Psoas muscle (tissue), 8 donors: ENCODE results near the gene PACRG. TPM values are rescaled to one million over a fixed set of nuclear protein-coding genes. Genes with fewer than 3 reads are reported as not detected.

ENCODE experiments used
- ATAC-seq, 4 donors: fragments of 200-7000 bp; cut with Tn5 transposase; one replicate each; pipeline ENCODE4 v1.9.1; 2020; ENCODE audit warnings: moderate library complexity in 3 of 4, mild to moderate bottlenecking in 2 of 4
- DNase-seq, 2 donors: peaks; one replicate each; pipeline ENCODE4 v3.0.0-alpha.2; 2020
- H3K27ac ChIP-seq: fragments of 200-600 bp; one replicate; pipeline ENCODE4 v1.8.0; 2022
- H3K27me3 ChIP-seq, 3 donors: fragments of 200-600 bp in 1 of 3; one replicate each; pipeline versions ENCODE4 v1.6.1 to v1.8.0; 2013 to 2022; ENCODE audit warnings: low read length in 2 of 3, mild to moderate bottlenecking in 2 of 3, moderate library complexity in 1 of 3; ENCODE audit not compliant: insufficient read depth in 3 of 3
- H3K36me3 ChIP-seq, 2 donors: fragments of 200-600 bp in 1 of 2; one replicate each; pipeline versions ENCODE4 v1.6.1 to v1.8.0; 2013 to 2022; ENCODE audit warnings: low read depth in 1 of 2, mild to moderate bottlenecking in 1 of 2, moderate library complexity in 1 of 2; ENCODE audit not compliant: insufficient read depth in 1 of 2
- H3K4me1 ChIP-seq: fragments of 200-600 bp; one replicate; pipeline ENCODE4 v1.8.0; 2022
- H3K4me3 ChIP-seq: fragments of 200-600 bp; one replicate; pipeline ENCODE4 v1.8.0; 2022; ENCODE audit warnings: mild to moderate bottlenecking
- H3K9me3 ChIP-seq: fragments of 200-600 bp; one replicate; pipeline ENCODE4 v1.8.0; 2022
- CTCF ChIP-seq: fragments of 200-600 bp; IDR thresholded peaks from one replicate; pipeline ENCODE4 v1.8.0; 2022; ENCODE audit warnings: antibody characterized with exemption
- WGBS, 3 donors: extraction: QIAGEN DNeasy Blood & Tissue Kit; methylation state at CpG; one replicate each; pipeline versions ENCODE4 v1.1.6 to v1.1.7; 2013; 5-methylcytosine and 5-hydroxymethylcytosine counted together
- intact Hi-C, 2 donors: fragments of 100-400 bp; cut with DNase I; formaldehyde crosslinking; loops; one replicate each; pipeline versions ENCODE4 v1.11.0 to v1.14.2; 2022
- polyA plus RNA-seq, 3 donors: library from polyadenylated mRNA; stranded (reverse); fragments of 200-250 nt; gene quantifications; one replicate each; pipeline ENCODE4 v1.2.3, GENCODE V29; 2013
- total RNA-seq, 4 donors: library from RNA; stranded (reverse); fragmentation: NEBNext Ultra II Directional in 2 of 4; extraction: Animal tissue kit (Norgen Biotek cat#: 25700) in 2 of 4; gene quantifications; one replicate each; pipeline versions ENCODE4 v1.2.1 to v1.2.4, GENCODE V29; 2021 to 2023
- donor health status: healthy with polysubstance abuse.
- donor health status: DM: no; HTN: no; CAD: no; lungs with moderate emphysema.
- donor health status: Bipolar disorder and iron deficiency.
- donor health status: healthy.
- donor health status: DM: yes; HTN: yes; CAD: no.
- donor health status: DM: no; HTN: no; CAD: no.
- donor health status: DM: no; HTN: no; CAD: no.
- donor health status: DM: yes; HTN: yes; CAD: no.

Gene PACRG
- total and polyA plus RNA-seq, 7 donors, result 0.17 to 3.1 (median 1.8) TPM

DNA sequence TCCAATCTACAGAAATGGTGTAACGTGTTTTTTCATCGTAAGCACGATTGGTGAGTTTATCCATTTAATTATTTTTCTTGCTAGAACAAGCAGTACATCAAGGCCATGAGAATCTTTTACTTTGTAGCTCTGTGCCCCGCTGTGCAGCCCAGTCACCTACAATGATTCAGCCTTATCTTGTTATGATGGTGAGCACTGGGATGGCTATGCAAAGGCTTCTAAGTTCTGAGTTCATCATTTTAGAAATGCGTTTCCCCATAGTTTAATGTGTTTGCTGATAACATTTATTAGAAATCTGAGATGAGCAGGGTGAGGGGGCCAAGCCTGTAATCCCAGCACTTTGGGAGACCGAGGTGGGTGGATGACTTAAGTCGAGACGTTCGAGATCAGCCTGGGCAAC lies 575.0 kb downstream of the PACRG start:
- DNase-seq, result no peak
- H3K4me3 ChIP-seq, result no peak overlapping the region
- WGBS, 3 donors, result 70 to 75% (median 71%) methylated on average over 9 of the region's 9 CpGs
- ATAC-seq, result peak in 2 of 4 donors; percentile 42 to 63
- H3K4me1 ChIP-seq, result peaks cover 30% of the 10 kb centered on the region
- H3K36me3 ChIP-seq, result no peaks in the 10 kb centered on the region
- no peaks in the 10 kb centered on the region for H3K27me3 ChIP-seq
- no peak for TF ChIP-seq CTCF
- no peaks in the 10 kb centered on the region for H3K9me3 ChIP-seq
- H3K27ac ChIP-seq, result peak overlapping the region; percentile 4
- intact Hi-C loops, result no loop called here

DNA sequence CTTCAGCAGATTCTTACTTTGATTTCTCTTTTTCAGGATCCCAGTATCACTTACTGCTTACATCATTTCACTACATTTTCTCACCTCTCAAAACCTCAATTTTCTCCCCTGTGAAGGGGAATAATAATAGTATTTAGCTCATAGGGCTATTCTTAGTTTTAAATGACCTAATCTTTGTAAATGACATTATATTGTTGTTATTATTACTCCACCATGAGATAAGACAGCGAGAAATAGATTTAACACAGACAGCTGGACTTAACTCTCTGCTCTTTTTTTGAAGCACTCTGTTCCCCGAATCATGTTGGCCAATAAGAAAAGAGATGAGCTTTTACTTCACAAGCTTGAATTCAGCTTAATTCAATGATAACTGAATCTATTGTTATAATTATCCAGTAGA lies 578.2 kb downstream of the PACRG start:
- 42 to 66% (median 46%) methylated on average over 2 of the region's 2 CpGs for WGBS, 3 donors
- Histone ChIP-seq H3K4me1 (peaks cover 18% of the 10 kb centered on the region), H3K9me3 (no peaks in the 10 kb centered on the region), H3K27ac (no peak overlapping the region), H3K4me3 (no peak overlapping the region), H3K27me3 (no peaks in the 10 kb centered on the region), H3K36me3 (no peaks in the 10 kb centered on the region)
- ATAC-seq, result peak in 3 of 4 donors; percentile 38 to 59 (median 51)
- DNase-seq, result no peak
- intact Hi-C loops, result no loop called here
- TF ChIP-seq CTCF, result no peak

DNA sequence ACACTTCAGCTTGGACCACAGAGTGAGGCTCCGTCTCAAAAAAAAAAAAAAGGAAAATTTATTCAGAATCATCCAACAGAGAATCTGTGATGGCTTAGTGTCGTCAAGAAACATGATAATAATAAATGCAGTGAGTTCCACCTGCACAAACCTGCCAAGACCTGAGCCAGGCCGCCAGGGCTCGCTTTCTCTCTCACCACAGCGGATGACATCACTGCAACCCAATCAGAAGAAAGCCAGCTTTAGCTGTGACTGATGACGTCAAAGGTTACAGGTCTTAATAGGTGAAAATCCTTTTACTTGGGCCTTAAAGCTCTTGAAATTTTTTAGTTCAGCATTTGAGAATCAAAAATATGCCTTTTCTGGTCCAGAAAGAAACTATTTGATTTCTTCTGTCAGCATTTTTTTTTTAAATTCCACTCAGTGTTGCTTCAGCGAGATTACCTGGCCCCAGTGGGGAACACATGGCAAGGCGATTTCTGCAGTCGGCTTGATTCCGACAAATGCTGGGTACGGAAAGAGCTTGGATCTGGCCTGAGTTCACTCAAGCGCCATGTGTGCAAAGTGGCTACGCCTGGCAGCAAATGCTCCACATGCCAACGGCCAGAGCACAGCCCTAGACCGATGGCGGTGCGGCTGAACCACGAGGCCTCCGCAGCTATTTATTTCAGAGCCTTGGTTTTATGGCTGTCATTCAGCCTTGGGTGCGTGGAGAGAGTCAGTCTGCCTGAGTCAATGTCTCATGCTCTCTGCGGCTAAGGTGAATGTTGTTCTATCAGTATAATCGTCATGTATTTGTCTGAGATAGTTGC lies 581.1 kb downstream of the PACRG start:
- WGBS, 3 donors, result 91 to 93% (median 92%) methylated on average over 22 of the region's 22 CpGs
- no peak for ATAC-seq

GRCh38 chr6:163309491-163310026 lies 581.8 kb downstream of the PACRG start:
- Histone ChIP-seq H3K9me3 (no peaks in the 10 kb centered on the region), H3K4me3 (no peak overlapping the region), H3K4me1 (peaks cover 2% of the 10 kb centered on the region), H3K36me3 (no peaks in the 10 kb centered on the region), H3K27me3 (no peaks in the 10 kb centered on the region), H3K27ac (no peak overlapping the region)
- intact Hi-C loops, result no loop called here
- DNase-seq (no peak), ATAC-seq (no peak)
- 70 to 76% (median 73%) methylated on average over 13 of the region's 13 CpGs for WGBS, 3 donors
- TF ChIP-seq CTCF, result no peak

More for the DNA sequence above, 581.1 kb downstream of the PACRG start:
- TF ChIP-seq CTCF, result no peak
- no peaks in the 10 kb centered on the region for H3K4me1 ChIP-seq
- H3K9me3 ChIP-seq, result no peaks in the 10 kb centered on the region
- DNase-seq, result no peak
- intact Hi-C loops, result no loop called here
- H3K4me3 ChIP-seq, result no peak overlapping the region
- H3K27me3 ChIP-seq, result no peaks in the 10 kb centered on the region
- H3K36me3 ChIP-seq, result no peaks in the 10 kb centered on the region
- H3K27ac ChIP-seq, result no peak overlapping the region
